Raji (cell line): ENCODE results near the gene MDC1.

Source experiments
- POLR2A ChIP-seq: IDR thresholded peaks from 2 replicates; pipeline ENCODE4 v1.6.1; 2011; ENCODE audit warnings: low read depth, low read length, control low read depth; ENCODE audit not compliant: insufficient read depth

MDC1 gene

DNA sequence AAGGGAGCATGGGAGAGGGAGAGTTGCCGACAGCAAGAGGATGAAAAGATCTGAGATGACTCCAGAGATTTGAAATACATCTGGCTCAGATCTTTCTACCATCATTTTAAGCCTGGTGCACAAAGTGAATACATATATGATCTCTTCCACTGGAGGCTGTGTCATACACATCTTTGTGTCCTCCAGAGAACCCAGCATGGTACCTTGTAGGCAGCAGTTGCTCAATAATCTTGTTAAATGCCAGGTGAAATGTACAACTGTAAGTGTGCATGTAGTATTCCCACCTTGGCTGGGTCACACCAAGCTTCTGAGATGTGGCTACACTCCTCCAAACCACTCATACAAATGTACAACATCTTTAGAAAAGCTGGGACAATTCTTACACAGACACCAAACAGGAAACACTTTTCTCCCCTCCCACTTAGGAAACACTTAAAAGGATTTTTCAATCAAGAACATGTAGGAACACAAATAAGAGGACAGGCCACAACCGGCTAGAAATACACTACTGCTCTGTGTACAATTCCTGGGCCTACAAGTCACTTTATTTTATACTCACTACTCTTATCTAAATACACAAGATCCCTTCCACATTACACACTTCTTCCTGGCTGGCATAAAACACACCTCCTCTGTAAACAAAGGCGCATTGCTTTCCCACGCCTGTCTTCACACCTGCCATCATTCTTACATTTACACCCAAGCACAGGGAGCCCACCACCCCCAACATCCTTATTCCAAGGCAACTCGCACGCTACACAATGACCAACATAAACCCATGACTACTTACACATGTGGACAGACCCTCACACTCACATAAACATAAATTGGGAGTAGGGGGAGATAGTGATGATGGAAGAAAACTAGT lies 31.1 kb upstream of the MDC1 start:
- TF ChIP-seq POLR2A: no peak

DNA sequence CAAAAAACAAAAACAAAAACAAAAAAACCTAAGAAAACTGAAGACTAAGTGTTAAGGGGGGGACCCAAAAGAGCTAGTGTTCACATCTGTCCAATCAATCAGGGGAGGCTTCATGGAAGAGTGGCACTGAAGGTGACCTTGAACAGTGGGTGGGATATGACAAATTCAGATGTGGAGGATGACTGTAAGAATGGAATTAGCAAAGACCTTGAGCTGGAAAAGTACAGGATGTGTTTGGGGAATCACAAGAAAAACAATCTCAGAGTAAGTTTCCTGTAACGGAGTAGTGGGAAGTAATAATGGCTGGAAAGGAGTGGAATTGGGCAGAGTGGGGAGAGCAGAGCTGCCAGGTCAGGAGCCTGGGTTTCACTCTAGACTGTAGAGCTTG lies 30.2 kb upstream of the MDC1 start:
- TF ChIP-seq POLR2A: no peak

- TF ChIP-seq POLR2A: peak; percentile 69
Measured at GRCh38 chr6:30744054-30744805, 27.1 kb upstream of the MDC1 start, which contains the start of gene IER3. Gene IER3, minus strand, starts transcription at chr6:30744547. Its CDS starts 29 bp downstream, at chr6:30744518.

- TF ChIP-seq POLR2A: no peak
Measured at GRCh38 chr6:30743099-30744053, 26.3 kb upstream of the MDC1 start.

GRCh38 chr6:30742316-30743098 lies 25.4 kb upstream of the MDC1 start, which contains the start of gene FLOT1:
Gene FLOT1, minus strand, starts transcription at chr6:30742687. Its CDS starts 498 bp downstream, at chr6:30742189.
- TF ChIP-seq POLR2A: peak; percentile 65

- TF ChIP-seq POLR2A: no peak
Measured at GRCh38 chr6:30741789-30742315, 24.8 kb upstream of the MDC1 start.

DNA sequence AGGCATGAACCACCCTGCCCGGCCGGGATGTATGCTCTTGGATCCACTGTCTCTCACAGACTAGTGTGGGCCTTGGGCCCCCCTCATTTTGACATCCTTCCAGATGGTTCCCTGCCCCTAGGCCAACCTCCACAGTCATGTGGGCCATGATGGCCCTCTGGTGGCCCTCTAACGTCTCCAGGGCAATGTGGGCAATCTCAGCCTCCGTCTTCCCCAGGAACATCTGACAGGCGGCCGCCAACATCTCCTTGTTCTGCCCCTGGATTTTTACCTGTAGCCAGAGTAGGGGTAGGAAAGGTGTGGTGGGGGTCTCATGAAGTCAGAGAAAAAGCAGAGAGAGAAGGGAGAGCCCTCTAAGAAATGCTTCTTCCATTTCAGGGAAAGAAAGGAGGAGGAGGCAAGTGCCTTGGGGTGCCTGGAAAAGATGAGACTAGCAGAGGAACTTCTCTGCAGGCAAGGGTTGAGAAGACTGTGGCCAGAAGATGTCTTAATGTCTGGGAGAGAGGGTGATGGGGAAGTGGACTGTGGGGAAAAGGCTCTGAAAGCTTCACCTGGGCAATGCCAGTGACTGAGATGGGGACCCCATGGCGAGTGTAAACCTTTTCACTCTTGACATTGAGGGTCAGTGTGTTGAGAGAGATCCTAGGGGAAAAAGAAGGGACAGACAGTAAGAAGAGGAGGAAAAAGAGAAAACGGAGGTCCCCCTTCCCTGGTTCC lies 24.1 kb upstream of the MDC1 start:
- TF ChIP-seq POLR2A: no peak

DNA sequence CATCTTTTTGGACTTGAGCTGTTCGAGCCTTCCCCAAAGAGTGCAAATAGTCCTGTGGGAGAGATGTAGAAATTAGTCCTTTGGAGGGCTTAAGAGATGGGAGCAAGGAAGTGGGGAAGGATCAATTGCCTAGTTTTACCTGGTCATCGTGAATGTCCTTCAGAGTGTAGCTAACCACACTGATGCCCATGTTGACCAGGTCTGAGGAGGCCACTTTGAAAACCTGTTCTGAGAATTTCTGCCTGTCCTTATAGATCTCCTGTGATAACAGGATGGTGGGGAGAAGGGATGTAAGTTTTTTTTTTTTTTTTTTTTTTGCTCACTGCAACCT lies 23.4 kb upstream of the MDC1 start:
- no peak for TF ChIP-seq POLR2A

GRCh38 chr6:30738532-30738931 lies 21.5 kb upstream of the MDC1 start:
- TF ChIP-seq POLR2A: no peak

DNA sequence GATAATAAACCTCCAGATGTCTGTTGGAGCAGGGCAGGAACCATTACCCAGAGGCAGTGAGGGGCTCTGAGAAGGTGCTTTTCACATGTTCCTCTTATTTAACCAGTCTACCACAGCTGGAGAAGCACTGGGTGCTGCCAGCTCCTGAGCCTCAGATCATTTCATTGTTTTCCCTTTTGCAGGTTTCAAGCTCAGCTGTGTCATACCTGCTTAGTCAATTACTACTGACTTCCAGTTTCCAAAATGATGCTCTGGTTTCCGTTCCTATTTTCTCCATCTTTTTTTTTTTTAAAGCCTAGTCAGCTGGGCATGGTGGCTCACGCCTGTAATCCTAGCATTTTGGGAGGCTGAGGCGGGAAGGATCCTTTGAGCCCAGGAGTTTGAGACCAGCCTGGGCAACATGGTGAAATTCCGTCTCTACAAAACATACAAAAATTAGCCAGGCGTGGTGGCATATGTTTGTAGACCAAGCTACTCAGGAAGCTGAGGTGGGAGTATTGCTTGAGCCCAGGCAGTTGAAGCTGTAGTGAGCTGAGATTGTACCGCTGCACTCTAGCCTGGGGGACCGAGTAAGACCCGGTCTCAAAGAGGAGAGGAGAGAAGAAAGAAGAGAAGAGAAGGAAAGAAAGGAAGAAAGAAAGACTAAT lies 18.7 kb upstream of the MDC1 start:
- TF ChIP-seq POLR2A: no peak

- TF ChIP-seq POLR2A: no peak
Measured at GRCh38 chr6:30732237-30732943, 15.3 kb upstream of the MDC1 start.
